GM12873 (cell line): ENCODE results near the gene FBN2.

Experiments
- TF ChIP-seq, protein P1 (sequence below): IDR thresholded peaks from 2 replicates; pipeline ENCODE4 v1.5.1; 2012; ENCODE audit warnings: low read depth, mild to moderate bottlenecking, moderate library complexity, low read length, control low read depth; ENCODE audit not compliant: insufficient read depth; ENCODE audit errors: missing control alignments

The FBN2 gene

GRCh38 chr5:128538000-128538249 lies at the start of gene FBN2:
Gene FBN2 (minus strand): TSS chr5:128538245. CDS start chr5:128537603, 642 bp downstream.
- TF ChIP-seq, protein P1, sequence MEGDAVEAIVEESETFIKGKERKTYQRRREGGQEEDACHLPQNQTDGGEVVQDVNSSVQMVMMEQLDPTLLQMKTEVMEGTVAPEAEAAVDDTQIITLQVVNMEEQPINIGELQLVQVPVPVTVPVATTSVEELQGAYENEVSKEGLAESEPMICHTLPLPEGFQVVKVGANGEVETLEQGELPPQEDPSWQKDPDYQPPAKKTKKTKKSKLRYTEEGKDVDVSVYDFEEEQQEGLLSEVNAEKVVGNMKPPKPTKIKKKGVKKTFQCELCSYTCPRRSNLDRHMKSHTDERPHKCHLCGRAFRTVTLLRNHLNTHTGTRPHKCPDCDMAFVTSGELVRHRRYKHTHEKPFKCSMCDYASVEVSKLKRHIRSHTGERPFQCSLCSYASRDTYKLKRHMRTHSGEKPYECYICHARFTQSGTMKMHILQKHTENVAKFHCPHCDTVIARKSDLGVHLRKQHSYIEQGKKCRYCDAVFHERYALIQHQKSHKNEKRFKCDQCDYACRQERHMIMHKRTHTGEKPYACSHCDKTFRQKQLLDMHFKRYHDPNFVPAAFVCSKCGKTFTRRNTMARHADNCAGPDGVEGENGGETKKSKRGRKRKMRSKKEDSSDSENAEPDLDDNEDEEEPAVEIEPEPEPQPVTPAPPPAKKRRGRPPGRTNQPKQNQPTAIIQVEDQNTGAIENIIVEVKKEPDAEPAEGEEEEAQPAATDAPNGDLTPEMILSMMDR = no peak

DNA sequence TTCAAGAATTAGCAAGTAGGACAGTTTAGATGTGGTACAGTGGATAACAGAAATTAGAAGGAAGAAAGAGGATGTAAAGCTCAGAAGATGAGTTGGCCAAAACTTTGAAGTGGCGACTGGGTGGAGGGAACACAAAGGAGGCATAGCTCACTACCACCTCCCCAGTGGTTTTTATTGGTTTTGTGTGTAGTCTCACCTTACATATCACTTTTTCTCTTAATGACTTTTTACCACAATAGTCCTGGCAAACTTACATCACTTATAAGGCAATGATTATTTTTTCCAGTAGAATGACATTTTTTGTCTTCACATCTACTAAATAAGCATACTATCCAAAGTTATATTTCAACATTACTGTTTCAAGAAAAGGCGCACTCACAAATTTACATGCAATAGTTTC lies 49.2 kb upstream of the FBN2 start:
- TF ChIP-seq, protein P1 = no peak

DNA sequence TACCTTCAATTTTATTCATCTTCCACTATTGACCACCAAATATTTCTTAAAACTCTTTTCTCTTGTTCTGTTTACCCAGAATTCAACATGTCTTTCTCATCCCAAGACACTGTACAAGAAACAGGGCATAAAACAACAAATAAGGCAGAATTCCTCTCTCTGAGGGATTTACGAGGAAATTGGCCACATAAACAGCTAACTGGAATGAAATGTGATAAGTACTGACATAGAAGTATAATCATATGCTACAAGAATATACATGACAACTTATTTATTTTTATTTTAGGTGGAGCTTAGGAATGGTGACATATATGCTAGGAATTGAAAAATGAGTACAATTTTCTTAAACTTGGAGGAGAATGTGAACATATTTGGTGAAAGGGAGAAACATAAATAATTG lies 48.8 kb upstream of the FBN2 start:
- TF ChIP-seq, protein P1 = no peak

GRCh38 chr5:128579639-128580038 lies 41.6 kb upstream of the FBN2 start:
- TF ChIP-seq, protein P1 = no peak

- TF ChIP-seq, protein P1 = no peak
Observed at GRCh38 chr5:128579093-128579492, 41.0 kb upstream of the FBN2 start.

GRCh38 chr5:128574041-128574440 lies 36.0 kb upstream of the FBN2 start:
- TF ChIP-seq, protein P1 = no peak

DNA sequence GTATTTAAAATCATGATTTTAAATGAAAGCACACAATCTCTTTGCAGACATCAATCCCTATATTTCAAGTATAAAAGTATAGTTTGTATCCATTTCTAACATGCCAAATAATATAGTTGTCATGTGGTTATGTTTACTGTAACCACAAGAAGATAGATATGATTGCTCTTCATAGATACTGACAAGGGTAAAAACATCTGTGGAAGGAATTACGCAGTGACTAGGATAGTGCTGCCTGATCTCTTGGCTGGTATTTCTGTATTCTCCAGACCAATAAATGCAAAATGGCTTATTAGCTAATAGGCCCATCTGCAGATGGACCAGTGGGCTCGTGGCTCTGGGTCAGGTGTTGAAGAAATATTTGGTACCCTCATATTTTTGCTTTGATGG lies 34.9 kb upstream of the FBN2 start:
- TF ChIP-seq, protein P1 = no peak
